ENCODE data around the gene FRMD4A.

DNA sequence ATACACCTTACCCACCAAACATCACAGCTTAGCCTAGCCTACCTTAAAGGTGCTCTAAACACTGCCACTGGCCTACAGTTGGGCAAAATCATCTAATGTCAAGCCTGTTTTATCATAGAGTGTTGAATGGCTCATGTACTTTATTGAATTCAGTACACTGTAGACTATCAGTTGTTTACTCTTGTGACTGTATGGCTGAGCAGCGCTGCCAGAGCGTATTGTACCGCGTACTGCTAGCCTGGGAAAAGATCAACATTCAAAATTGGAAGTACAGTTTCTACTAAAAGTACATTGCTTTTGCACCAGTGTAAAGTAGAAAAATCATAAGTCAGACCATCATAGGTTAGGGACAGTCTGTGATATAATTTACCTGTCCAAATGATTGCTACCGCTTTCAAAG lies 517.2 kb downstream of the FRMD4A start:
- TF ChIP-seq, protein P1, sequence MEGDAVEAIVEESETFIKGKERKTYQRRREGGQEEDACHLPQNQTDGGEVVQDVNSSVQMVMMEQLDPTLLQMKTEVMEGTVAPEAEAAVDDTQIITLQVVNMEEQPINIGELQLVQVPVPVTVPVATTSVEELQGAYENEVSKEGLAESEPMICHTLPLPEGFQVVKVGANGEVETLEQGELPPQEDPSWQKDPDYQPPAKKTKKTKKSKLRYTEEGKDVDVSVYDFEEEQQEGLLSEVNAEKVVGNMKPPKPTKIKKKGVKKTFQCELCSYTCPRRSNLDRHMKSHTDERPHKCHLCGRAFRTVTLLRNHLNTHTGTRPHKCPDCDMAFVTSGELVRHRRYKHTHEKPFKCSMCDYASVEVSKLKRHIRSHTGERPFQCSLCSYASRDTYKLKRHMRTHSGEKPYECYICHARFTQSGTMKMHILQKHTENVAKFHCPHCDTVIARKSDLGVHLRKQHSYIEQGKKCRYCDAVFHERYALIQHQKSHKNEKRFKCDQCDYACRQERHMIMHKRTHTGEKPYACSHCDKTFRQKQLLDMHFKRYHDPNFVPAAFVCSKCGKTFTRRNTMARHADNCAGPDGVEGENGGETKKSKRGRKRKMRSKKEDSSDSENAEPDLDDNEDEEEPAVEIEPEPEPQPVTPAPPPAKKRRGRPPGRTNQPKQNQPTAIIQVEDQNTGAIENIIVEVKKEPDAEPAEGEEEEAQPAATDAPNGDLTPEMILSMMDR (IDR thresholded peaks at IDR 0.05) = no peak
- TF ChIP-seq POLR2A (IDR thresholded peaks at IDR 0.05) = no peak

All from heart left ventricle (tissue), 13 donors.